D721Med (cell line): ENCODE data around the gene STUB1.

ENCODE experiments used
- DNase-seq: peaks from one replicate; pipeline ENCODE4 v3.0.0; 2011; ENCODE audit warnings: low spot score; ENCODE audit not compliant: insufficient read length
- FAIRE-seq: peaks from 2 replicates; lab custom pipeline; 2011; peaks lifted over from hg19 to GRCh38; lab: Jason Lieb, UNC
- TF ChIP-seq, protein P1 (sequence below): IDR thresholded peaks from 2 replicates; pipeline ENCODE4 v1.5.1; 2012; ENCODE audit warnings: mild to moderate bottlenecking, control low read depth; ENCODE audit not compliant: insufficient read depth; ENCODE audit errors: missing control alignments

Gene STUB1

DNA sequence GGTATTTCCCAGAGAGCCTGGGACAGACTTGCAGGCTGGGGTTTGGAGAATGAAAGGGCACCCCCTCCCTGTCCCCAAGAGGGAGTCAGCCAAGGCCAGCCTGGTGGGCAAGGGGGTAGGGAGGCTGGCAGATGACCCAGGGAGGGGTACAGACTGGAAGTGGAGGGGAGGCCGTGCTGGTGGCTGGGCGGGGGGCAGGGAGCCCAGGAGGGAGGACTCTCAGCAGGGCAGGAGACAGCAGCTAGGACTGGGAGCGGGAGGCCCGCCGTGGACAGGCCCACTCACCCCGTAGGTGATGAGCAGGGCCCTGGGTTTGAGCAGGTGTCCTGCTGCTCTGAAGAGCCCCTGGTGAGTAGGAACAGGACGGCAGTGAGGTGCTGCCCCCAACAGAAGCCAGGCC is 45.2 kb upstream of the STUB1 start:
- FAIRE-seq (no peak), DNase-seq (no peak)
- TF ChIP-seq, protein P1, sequence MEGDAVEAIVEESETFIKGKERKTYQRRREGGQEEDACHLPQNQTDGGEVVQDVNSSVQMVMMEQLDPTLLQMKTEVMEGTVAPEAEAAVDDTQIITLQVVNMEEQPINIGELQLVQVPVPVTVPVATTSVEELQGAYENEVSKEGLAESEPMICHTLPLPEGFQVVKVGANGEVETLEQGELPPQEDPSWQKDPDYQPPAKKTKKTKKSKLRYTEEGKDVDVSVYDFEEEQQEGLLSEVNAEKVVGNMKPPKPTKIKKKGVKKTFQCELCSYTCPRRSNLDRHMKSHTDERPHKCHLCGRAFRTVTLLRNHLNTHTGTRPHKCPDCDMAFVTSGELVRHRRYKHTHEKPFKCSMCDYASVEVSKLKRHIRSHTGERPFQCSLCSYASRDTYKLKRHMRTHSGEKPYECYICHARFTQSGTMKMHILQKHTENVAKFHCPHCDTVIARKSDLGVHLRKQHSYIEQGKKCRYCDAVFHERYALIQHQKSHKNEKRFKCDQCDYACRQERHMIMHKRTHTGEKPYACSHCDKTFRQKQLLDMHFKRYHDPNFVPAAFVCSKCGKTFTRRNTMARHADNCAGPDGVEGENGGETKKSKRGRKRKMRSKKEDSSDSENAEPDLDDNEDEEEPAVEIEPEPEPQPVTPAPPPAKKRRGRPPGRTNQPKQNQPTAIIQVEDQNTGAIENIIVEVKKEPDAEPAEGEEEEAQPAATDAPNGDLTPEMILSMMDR = no peak

DNA sequence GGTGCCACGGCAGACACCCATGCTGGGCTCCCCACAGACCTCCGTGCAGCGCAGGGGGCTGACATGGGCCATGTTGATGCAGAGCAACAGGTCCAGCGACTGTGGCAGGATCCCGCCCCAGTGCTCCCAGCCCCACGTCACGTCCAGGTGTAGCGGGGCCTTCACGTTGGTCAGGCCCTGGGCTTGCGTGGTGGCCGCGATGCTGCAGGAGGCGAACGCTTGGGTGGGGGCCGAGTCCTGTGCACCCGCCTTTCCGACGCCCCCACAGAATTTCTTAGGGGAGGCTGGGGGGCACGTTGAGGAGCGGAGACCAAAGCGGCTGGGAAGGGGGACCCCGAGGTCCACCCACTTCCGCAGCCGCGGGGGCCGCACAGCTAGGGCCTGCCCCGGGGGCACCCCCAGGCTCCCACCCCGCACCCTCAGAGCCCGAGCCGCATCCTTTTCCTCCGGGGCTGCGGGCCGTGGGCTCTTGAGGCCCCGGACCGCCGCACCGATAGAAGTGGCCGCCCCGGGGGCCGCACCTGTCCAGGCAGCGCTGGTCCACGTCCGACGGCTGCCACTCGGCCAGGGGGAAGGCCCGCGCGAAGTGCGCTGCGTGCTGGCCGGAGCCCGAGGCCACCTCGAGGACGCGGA is 44.5 kb upstream of the STUB1 start:
- no peak for FAIRE-seq
- DNase-seq = no peak
- TF ChIP-seq, protein P1 = no peak

DNA sequence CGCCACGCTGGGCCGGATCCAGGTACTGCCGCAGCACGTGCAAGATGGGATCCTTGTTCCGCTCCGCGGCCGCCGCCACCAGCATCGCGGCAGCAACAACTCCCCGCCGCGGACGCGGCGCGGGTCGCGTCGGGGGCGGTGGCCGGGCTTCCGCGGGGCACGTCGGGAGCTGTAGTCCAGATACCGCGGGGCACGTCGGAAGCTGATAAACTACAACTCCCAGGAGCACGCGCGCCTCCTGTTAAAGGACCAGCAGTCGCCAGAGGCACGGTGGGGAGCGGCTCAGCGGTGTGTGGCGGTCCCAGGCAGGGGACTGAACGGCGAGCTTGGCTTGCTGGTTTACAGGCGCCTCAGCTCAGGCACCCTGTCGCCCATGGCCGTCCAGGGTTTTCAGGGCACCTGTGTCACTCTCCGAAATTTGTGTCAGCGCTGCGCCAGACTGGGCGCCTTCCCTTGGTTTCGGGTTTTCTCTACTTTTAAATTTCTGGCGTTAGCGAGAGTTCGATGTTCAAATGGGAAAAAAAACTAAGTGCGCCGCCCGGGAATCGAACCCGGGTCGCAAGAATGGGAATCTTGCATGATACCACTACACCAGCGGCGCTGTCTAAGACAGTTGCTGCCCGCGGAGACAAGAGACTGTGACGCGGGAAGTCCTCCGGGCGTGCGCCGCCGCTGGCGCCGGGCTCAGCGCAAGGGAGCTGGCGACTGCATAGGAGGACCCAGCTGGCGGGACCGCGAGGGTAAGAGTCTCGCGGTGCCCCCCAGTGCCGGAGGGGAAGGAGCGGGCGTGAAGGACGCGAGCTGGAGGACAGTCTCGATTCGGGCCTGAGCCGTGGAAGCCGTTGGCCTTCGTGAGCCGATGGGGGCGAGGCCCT is 43.8 kb upstream of the STUB1 start, which contains the start of gene METTL26:
TSS of gene METTL26 (minus strand) at position 100 of the 875 bp plus-strand sequence. CDS start at position 85, 15 bp downstream.
- FAIRE-seq (no peak), DNase-seq (peak; percentile 98)
- TF ChIP-seq, protein P1 = no peak

DNA sequence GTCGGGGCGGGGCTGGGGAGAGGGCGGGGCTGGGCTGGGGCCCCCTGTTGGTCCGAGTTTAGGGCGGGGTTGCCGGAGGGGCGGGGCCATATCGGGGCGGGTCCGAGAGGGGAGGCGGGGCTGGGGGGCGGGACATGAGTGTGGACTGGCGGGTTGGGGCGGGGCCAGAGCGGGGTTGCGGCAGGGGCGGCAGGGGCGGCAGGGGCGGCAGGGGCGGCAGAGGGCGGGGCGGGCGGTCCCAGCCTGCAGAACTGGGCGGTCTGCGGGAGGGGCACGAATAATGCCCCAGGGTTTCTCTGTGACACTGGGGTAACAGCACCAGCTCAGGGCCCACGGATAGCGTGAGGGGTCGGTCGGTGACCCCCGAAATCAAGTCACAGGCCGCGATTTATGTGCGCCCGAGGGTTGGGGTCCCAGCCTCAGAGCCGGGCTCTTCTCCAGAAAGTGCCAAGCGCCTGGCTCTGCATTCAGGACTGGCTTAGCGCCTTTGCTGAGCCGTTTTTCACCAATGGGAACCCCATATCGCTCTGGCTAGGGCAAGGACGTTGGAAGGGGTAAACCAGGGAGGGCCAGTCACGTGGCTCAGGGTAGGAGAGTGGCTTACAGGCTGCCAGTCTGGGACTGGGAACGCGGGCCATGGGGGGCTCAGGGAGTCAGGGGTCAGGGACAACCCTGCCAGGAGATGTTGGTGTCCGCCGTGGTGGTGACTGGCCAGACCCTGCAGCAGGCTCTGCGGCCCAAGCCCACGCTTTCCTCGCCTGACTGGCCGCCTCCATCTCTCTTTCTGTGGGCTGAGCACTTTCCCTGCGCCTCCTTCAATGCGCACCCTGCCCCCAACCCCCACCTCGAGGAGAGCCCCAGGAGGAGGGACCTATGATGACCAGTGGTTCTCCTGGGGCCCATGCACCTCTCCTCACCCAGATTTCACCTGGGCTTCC is 42.9 kb upstream of the STUB1 start:
- DNase-seq = peak; percentile 99
- TF ChIP-seq, protein P1 = no peak
- no peak for FAIRE-seq

DNA sequence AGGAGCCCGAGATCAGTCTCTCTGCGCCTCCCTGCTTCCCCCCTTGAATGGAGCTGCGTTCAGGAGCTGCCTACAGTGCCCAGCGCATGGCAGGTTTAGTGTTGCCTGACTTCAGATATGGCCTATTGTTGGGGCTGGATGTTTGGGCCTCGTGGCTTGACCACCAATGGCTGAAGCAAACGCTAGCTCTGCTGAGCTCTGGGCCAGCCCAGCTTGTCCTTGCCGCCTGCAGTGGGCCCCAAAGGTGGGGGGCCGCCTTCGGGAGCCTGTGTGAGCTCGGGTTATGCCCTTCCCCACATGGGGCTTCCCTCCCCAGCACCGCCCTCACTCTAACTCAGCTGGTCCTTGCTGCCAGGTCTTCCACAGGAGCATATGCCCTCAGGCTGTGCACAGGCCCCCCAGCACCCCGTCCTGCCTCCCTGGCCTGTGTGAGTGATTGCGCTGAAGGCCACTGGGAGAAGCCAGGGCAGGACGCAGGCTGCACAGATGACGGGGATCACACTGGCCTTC is 42.1 kb upstream of the STUB1 start:
- DNase-seq = no peak
- TF ChIP-seq, protein P1 = no peak
- no peak for FAIRE-seq

- DNase-seq (no peak), FAIRE-seq (no peak)
- TF ChIP-seq, protein P1 = no peak
Measured at GRCh38 chr16:638836-639235, 41.4 kb upstream of the STUB1 start.
